ENCODE results near the gene FBXO48.

The FBXO48 gene

GRCh38 chr2:68467077-68467960, at the start of gene FBXO48, which contains the start of gene APLF:
Gene FBXO48 (minus strand): TSS chr2:68467294. CDS start chr2:68465145, 2,149 bp downstream.
Gene APLF (plus strand): TSS chr2:68467585. CDS start chr2:68467732, 147 bp downstream.
- peak; percentile 99 to 100 (median 100) for DNase-seq

DNA sequence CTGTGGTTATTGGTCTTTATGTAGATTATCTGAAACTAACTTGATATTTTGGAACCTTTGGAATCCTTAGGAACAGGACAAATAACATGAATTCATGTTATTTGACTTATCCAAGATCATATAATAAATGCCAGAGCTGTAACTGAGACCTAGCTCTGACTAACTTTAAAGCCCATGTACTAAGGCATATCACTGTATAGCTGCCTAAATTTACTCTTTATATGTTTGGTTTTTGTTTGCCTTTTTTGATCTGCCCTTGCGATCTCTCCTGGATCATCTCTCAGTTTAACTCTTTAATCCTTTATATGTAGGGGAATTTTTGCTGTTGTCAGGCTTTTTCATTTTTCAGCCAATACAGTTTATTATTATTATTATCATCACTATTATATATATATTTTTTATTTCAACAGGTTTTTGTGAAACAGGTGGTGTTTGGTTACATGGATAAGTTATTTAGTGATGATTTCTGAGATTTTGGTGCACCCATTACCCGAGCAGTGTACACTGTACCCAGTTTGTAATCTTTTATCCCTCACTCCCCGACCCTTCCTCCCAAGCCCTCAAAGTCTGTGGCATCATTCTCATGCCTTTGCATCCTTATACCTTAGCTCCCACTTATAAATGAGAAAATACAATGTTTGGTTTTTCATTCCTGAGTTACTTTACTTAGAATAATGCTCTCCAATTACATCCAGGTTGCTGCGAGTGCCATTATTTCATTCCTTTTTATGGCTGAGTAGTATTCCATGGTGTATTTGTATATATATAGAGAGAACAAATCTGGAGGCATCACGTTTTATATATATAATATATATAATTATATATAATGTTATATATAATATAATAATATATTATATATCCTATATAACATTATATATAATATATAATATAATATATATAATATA, 49.2 kb upstream of the FBXO48 start:
- DNase-seq, result no peak

- DNase-seq, result no peak
These were observed 47.3 kb upstream of the FBXO48 start for GRCh38 chr2:68514316-68514929.

GRCh38 chr2:68512966-68513365, 45.9 kb upstream of the FBXO48 start:
- peak; percentile 23 to 65 (median 57) for DNase-seq

DNA sequence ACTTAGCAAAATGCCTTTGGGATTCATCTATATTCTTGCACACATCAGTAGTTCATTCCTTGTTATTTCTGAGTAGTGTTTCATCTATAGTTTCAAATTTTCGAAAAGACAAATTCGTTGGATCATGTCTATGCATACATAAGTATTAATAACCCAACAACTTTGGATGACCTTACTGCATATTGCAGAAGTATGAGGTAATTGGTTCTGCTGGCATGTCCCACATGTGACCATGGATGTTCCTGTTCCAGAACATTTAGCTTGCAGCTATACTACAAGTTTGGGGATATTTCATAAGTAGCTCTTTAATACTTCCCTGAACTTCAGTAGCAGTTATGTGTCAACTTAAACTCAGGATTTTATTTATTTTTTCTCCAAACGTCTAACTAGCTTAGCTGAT, 45.2 kb upstream of the FBXO48 start:
- DNase-seq, result peak; percentile 61 to 80 (median 77)

DNA sequence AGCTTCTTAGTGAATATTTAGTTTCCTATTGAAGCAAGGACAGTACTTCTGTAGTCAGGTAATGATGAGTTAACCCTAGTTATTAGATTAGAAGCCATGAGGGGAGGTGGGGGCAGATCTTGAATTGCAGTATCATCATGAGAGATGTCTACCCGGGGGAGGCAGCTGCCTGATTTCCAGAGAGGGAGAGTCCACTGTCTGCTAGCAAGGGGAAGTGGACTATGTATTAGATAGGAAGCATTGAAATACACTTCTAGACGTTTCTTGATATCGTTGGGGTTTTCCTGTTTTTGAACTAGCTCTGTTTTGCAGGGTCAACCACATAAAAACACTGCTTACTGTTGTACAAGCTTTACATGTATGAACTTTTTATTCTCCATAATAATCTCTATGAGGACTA, 39.1 kb upstream of the FBXO48 start:
- peak in 1 of 3 donors; percentile 18 for DNase-seq

GRCh38 chr2:68505603-68506159, 38.6 kb upstream of the FBXO48 start:
- DNase-seq, result no peak

- no peak for DNase-seq
These were observed 34.7 kb upstream of the FBXO48 start for GRCh38 chr2:68501768-68502167.

- DNase-seq, result no peak
These were observed 33.6 kb upstream of the FBXO48 start for GRCh38 chr2:68500649-68501048.

GRCh38 chr2:68499133-68499532, 32.0 kb upstream of the FBXO48 start:
- DNase-seq, result no peak

- no peak for DNase-seq
These were observed 24.5 kb upstream of the FBXO48 start for GRCh38 chr2:68491582-68491981.

DNA sequence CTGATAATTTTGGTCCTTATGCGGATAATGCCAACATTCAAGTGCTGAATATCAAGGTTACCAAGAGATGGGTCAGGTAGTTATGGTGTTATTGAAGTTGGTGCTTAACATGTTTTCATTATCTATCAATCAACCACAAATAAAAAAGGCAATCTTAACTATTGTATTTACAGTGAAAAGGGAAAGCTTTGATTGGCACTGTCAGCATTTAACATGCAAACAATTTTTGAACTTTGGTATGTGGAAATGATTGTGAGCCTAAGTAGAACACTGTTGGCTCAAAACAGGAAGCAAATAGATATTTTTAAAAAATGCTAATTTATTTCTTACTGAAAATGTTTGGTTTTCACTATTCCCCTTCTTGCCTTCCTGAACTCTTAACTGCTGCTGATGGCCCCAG, 22.2 kb upstream of the FBXO48 start:
- no peak for DNase-seq

GRCh38 chr2:68488605-68489004, 21.5 kb upstream of the FBXO48 start:
- peak in 1 of 3 donors; percentile 40 for DNase-seq

GRCh38 chr2:68487773-68488355, 20.8 kb upstream of the FBXO48 start:
- DNase-seq, result peak; percentile 33 to 69 (median 68)

GRCh38 chr2:68483011-68483410, 15.9 kb upstream of the FBXO48 start:
- DNase-seq, result no peak

DNA sequence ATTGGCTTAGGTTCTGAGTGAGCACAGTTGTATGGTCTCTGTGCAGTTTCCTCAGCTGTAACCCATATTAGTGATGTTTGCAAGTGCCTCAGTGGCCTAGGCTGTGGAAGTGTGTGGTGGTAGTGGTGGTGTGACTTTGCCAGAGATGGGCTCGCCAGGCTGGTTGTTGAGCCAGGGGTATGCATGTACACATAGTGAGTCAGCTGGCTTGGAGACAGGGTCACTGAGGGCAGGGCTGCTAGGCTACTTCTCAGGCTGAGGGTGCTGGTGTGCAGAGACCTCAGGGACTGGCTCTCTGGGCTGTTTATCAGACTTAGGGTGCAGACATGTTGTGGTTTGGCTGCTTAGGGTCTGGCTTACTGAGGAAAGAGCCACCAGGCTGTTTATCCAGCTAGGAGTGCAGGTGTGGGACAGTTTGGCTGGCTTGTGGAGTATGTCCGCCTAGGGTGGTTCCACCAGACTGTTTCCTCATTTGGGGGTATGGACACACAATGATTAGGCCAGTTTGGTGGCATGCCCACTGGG, 15.3 kb upstream of the FBXO48 start:
- DNase-seq, result no peak

- DNase-seq, result no peak
These were observed 11.6 kb upstream of the FBXO48 start for GRCh38 chr2:68478688-68479087.

GRCh38 chr2:68476454-68476853, 9.4 kb upstream of the FBXO48 start:
- no peak for DNase-seq

GRCh38 chr2:68475576-68475975, 8.5 kb upstream of the FBXO48 start:
- DNase-seq, result no peak

GRCh38 chr2:68475110-68475509, 8.0 kb upstream of the FBXO48 start:
- no peak for DNase-seq

DNA sequence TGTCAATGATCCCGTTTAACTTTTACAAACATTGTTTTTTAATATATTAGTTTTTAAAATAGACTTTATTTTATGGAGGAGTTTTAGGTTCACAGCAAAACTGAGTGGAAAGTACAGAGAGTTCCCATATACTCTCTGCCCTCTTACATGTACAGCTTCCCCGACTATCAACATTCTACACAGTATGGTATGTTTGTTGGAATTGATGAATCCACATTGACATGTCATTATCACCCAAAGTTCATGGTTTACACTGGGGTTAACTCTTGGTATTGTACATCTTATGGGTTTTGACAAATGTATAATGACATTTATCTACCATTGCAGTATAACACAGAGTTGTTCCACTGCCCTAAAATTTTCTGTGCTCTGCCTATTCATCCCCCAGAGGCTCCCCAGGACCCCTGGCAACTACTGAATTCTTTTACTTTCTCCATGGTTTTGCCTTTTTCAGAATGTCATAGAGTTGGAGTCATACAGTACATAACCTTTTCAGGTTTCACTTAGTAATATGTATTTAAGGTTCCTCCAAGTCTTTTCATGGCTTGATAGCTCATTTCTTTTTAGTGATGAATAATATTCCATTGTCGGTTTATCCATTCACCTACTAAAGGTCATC, 5.8 kb upstream of the FBXO48 start:
- DNase-seq, result no peak

GRCh38 chr2:68471385-68471784, 4.3 kb upstream of the FBXO48 start:
- no peak for DNase-seq
